NCI-H748 treated with DMSO at 0.1 percent for 48 hours (cell line): Measurements from ENCODE around the gene NECAB2.

ENCODE experiments used
- DNase-seq: peaks from one replicate; lab custom pipeline; 2025; lab: John Stamatoyannopoulos, UW

The NECAB2 gene

DNA sequence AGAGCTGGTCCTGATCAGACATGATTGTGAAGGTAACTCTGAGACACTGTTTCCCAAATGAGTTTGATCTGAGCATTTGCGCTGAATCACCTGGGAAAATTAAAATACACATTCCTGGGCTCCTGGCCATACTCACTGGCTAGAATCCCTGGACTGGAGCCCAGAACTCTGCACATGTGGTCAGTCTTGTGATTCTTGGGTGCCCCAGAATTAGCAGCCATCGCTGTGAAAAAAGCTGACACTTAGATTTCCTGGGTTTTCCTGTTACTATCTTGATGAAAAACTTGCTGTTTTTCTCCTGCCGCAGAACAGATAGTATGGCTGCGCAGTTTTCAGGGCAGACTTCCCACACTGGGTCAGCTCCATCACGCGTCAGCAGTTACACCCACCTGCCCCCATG is 24.6 kb downstream of the NECAB2 start:
- DNase-seq = no peak

DNA sequence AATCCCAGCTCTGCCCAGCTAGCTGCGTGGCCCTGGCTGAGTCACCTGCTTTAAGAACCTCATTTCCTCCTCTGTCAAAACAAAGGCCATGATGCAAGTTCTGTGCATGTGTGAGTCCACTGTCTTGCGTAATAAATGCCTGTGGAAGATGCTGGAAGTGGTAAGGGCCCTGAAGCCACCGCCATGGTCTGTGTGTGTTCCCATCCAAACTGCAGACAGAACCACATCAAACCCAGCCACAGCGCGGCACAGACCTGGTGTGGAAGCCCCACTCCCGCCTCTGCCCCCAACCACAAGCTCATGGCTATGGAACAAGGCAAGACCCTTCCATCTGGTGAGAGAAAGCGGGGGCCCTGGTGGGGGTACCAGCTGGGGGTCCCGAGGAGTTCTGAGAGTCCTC is 26.0 kb downstream of the NECAB2 start:
- DNase-seq = no peak

DNA sequence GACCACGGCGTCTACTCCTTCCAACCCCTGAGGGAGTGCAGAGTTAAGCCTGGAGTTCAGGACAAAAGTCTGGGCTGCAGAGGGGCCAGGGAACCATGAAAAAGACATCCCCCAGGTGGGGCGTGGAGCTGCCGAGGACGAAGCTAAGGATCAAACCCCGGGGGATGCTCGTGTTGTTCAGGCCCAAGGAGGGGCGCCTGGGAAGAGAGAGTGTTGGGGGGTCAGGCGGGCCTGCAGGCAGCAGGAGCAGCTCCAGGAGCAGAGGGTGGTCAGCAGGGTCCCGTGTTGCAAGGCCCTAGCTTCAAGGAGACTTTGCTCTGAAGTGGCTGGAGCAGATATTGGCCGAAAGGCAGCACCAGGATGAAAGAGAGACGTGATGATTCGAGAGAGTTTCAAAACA is 26.7 kb downstream of the NECAB2 start:
- DNase-seq = no peak

DNA sequence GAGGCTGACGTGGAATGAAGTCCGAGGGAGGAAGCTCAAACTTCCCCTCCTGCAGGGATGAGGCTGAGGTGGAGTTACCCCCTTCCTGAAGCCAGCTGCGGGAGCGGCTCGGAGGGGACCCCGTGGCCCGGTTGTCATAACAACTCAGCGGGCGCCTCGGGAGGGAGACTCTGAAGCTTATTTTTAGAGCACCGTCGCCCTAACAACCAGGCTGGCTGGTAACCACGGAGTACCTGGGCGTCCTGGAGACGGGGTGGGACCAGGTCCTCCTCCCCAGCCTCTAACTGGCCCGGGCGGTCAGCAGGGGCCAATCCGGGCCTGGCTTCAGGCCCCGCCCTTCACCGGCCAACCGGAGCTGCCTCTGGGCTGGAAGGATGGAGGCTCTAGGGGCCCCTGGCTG is 27.7 kb downstream of the NECAB2 start:
- peak; percentile 77 for DNase-seq

DNA sequence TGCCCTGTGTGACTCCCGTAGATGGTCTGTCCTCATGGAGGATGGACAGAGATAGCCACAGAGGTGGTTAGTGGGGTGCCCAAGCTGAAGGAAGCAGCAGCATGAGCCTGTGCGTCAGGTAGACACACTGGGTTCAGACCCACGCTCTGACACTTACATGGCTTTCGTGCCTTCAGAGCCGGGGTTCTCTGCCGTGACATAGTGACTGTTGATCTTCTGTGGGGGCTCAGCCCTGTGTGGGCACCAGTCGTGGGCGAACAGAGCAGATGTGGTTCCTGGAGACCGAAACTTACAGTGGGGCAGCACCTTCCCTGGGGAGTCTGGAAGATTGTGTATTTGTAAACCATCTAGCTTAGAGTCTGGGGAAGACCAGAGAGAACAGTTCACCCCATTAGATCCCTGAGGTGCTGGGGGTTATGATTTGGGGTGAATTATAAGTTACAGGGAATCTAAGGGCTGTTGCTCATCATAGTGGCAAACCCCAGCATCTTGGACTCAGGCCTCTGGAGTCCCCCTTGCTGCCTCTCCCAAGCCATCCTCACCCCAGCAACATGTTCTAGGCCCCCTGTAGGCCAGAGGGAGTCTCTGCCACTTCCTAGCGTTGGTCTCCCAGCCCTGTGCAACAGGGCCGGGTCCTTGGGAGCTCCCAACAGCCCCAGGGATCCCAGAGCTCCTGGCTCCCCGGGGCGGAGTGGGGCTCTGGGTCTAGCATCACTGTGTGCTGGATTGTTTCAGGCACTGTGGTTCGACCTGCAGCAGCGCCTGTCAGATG is 28.6 kb downstream of the NECAB2 start:
- no peak for DNase-seq

DNA sequence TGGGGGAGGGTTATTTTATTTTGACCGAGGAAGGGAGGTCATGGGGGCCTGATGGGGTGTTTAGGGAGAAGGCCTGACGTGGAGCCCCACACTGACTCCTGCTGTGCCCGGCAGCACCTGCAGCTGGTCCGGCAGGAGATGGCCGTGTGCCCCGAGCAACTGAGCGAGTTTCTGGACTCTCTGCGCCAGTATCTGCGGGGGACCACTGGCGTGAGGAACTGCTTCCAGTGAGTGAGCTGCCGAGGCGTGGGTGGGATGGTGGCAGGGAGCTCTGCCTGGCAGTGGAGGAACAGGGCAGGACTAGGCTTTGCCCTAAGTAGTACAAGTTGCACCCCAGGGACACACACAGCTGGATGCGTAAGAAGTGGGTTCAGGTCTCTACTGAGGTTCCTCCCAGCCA is 30.0 kb downstream of the NECAB2 start:
- DNase-seq = no peak

DNA sequence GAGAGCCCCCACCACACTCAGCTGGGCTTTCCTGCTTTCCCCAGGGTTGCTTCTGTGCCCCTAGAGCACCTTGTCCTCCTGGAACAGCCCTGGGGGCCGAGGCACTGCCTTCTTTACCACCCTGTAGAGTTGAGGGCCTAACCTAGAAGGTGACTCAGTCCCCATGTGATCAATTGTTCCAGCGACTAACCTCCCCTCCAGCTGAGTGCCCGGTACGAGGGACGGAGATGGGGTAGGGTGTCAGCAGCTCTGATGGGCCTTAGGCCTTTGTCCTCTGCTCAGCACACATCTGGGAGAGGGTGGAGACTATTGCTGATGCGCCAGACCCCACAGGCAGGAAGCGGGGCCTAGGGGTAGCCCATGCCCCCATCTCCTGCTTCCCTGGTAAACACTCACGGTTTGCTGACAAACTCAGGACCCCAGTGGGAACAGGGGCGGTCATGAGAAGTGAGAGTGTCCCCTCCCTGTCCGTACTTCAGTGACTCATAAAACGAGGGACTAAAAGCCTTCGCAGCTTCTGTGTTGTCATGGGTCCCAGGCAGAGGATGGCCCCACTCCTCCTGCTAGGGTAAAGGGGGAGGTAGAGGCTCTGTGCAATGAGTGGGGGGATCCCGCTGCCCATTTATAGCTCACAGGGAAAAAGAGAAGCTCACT is 33.1 kb downstream of the NECAB2 start:
- no peak for DNase-seq

DNA sequence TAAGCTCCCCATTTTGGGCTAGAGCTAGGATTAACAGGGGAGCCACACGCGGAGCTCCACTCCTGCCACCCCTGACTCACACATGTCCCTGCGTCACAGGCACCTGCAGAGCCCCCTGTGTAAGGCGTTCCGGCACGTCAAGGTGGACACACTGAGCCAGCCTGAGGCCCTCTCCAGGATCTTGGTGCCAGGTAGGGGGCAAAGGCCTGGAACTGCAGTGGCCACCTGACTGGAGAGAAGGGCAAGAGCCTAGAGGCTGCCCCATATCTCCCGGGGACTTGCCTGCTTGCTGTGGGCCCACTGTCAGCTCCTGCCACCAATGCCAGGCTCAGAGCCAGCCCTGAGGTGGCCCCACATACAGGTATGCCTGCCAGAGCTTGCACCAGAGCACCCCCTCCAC is 33.7 kb downstream of the NECAB2 start:
- DNase-seq = no peak

DNA sequence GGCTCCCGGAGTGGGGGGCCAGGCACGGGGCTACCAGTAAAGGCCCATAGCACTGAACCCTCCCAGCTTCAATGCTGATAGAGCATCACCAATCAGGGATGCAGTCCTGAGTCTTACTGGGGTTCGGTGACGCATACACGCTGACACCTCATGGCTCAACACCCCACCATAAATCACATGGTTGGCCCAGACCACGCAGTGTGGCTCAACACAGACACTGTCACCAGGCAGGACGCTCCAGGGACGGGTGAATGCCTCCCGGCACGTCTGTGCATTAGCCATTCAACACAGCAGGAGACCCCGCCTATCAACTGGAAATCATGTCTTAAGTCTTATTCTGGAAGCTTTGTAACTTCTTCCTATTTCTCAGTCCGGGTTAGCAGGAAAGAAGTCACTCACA is 35.0 kb downstream of the NECAB2 start:
- no peak for DNase-seq

- DNase-seq = no peak
Measured at GRCh38 chr16:84004442-84004841, 36.4 kb downstream of the NECAB2 start.

DNA sequence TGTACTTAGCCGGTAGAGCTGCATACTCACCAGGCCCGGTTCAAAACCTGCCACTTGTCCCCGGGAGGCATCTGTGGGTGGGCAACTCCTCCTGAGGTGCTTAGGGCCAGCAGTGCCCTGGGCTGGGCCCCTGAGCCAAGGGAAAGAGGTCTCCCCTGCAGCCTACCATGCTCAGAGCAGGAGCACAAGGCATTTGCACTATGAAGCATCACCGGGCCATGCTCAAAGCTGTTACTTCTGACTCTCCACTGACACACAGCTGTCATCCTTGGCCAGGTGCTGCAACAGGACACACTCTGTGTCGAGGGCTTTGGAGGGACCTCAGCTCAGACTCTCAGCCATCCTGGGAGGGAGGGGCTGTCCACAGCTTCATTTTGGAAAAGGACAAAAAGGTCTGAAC is 37.3 kb downstream of the NECAB2 start:
- DNase-seq = no peak

GRCh38 chr16:84007520-84007919 is 39.5 kb downstream of the NECAB2 start:
- DNase-seq = no peak

GRCh38 chr16:84007965-84008364 is 39.9 kb downstream of the NECAB2 start:
- DNase-seq = no peak

- DNase-seq = no peak
Measured at GRCh38 chr16:84009282-84009681, 41.2 kb downstream of the NECAB2 start.

- peak; percentile 88 for DNase-seq
Measured at GRCh38 chr16:84013787-84014569, 45.9 kb downstream of the NECAB2 start.

DNA sequence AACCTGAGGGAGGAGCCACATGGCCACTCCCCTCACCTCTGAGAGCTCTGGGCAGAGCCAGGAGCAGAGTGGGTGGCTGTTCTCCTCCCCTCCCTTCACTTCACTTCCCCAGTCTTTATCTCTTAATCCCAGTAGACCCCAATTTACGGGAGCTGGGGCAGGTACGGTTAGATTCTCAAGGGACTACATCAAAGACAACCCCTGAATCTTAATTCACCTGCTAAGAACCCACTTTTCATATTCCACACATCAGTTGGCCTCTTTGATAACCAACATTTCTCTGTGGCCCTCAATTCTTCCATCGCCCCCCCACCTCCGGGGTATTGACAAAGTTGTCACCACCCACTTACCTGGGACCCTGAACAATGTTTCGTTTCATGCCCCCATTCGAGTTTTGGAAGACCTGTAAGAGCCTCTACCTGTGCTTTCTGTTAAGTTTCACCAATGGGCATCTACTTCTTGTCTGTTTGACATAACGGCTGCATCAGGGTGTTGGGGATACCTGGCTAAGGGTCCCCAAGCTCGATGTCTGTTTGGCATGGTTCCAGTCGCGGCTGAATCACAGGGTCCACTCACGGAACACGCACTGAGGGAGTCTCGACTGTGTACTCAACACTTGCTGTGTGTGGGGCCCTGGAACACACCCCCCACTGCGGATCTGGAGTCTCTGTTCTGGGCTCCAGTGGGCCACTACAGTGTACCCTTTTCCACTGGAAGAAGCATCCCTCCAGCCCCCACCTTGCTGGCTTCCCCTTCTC is 46.7 kb downstream of the NECAB2 start:
- no peak for DNase-seq

- no peak for DNase-seq
Measured at GRCh38 chr16:84015399-84015798, 47.4 kb downstream of the NECAB2 start.

GRCh38 chr16:84016477-84016876 is 48.4 kb downstream of the NECAB2 start:
- DNase-seq = no peak

- DNase-seq = no peak
Measured at GRCh38 chr16:84018710-84019109, 50.7 kb downstream of the NECAB2 start.

GRCh38 chr16:84020353-84020752 is 52.3 kb downstream of the NECAB2 start:
- no peak for DNase-seq

GRCh38 chr16:84021488-84021887 is 53.4 kb downstream of the NECAB2 start:
- no peak for DNase-seq

GRCh38 chr16:84022644-84023043 is 54.6 kb downstream of the NECAB2 start:
- DNase-seq = no peak
